PC-3 (cell line): Measurements from ENCODE around the gene SUSD6.

ENCODE experiments used
- EZH2phosphoT487 ChIP-seq: fragments of 300-600 bp; sonication (generic); IDR thresholded peaks from 2 replicates; pipeline ENCODE4 v1.6.1; 2018; ENCODE audit warnings: mild to moderate bottlenecking, antibody characterized with exemption, low read length, borderline replicate concordance
- TF ChIP-seq, protein P1 (sequence below): fragments of 300-600 bp; sonication (generic); conservative IDR thresholded peaks from 2 replicates; pipeline ENCODE4 v1.5.1; 2017; ENCODE audit warnings: antibody characterized with exemption, low read depth, mild to moderate bottlenecking, low read length

- TF ChIP-seq, protein P1, sequence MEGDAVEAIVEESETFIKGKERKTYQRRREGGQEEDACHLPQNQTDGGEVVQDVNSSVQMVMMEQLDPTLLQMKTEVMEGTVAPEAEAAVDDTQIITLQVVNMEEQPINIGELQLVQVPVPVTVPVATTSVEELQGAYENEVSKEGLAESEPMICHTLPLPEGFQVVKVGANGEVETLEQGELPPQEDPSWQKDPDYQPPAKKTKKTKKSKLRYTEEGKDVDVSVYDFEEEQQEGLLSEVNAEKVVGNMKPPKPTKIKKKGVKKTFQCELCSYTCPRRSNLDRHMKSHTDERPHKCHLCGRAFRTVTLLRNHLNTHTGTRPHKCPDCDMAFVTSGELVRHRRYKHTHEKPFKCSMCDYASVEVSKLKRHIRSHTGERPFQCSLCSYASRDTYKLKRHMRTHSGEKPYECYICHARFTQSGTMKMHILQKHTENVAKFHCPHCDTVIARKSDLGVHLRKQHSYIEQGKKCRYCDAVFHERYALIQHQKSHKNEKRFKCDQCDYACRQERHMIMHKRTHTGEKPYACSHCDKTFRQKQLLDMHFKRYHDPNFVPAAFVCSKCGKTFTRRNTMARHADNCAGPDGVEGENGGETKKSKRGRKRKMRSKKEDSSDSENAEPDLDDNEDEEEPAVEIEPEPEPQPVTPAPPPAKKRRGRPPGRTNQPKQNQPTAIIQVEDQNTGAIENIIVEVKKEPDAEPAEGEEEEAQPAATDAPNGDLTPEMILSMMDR, result no peak
- no peak for TF ChIP-seq EZH2phosphoT487
These were observed 38.6 kb upstream of the SUSD6 start for GRCh38 chr14:69572841-69573135.
